HG03354 (cell line): Measurements from ENCODE around the gene CACNG8.
"Not testable (repeated sequence)": the region's sequence is repeated elsewhere in the genome, so short reads cannot be mapped to it uniquely, and the experiment has no call there.

Experiments
- ATAC-seq: cut with Tn5 transposase; IDR thresholded peaks from one replicate; pipeline ENCODE4 v1.9.1; 2021; ENCODE audit warnings: mild to moderate bottlenecking; ENCODE audit not compliant: unreplicated experiment, poor library complexity, severe bottlenecking

The CACNG8 gene

DNA sequence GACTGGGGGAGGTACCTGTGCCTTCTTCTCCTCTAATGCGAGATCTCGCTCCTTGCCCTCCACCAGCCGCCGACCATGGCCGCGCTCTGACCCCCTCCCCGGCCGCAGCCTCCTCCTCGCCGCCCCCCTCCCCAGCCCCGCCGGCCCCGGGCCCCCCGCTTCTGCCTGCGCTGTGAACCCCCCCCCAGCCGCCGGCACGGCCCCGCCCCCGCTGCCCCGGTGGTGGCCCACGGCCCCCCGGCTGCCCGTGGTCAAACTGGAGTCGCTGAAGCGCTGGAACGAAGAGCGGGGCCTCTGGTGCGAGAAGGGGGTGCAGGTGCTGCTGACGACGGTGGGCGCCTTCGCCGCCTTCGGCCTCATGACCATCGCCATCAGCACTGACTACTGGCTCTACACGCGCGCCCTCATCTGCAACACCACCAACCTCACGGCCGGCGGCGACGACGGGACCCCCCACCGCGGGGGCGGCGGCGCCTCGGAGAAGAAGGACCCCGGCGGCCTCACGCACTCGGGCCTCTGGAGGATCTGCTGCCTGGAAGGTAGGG, at the start of gene CACNG8:
Gene CACNG8, plus strand, starts transcription at position 51 of the 545 bp plus-strand sequence.
- no peak for ATAC-seq

DNA sequence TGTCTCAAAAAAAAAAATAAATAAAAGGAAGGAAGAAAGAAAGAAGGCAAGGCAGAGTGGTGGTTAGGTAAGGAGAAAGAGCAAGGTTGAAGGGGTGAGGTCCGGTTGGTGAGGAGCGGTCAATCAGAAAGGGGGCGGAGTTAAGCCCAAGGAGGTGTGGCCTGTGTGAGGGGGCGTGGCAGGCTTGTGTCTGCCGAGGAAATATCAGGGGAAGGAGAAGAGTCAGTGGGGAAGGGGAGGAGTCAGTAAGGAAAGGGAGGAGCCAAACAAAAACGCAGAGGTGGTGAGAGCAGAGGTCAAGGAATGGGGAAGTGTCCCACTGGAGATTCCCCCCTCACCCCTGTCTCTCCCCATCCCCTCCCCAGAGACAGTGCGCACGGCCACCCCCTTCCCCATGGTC, 47.7 kb upstream of the CACNG8 start:
- ATAC-seq, result no peak

GRCh38 chr19:53916004-53916403, 46.7 kb upstream of the CACNG8 start:
- ATAC-seq, result no peak

- ATAC-seq, result no peak
Measured at GRCh38 chr19:53917356-53917755, 45.4 kb upstream of the CACNG8 start.

GRCh38 chr19:53927739-53928138, 35.0 kb upstream of the CACNG8 start:
- no peak for ATAC-seq

DNA sequence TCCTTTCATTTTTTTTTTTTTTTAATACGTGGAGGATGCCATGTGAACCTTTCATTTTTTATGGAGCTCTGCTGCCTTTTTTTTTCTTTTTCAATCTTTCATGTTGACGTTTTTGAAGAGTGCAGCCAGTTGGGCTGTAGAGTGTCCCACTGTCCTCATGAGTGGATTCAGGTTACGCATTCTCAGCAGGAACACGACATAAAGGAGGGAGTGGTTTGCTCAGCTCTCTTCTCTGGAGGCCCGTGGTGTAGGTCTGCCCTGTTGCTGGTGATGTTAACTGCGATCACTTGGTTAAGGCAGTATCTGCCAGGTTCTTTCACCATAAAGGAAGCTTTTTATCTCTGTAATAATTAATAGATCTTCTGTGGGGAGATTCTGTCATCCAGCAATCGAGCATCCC, 26.7 kb upstream of the CACNG8 start:
- no peak for ATAC-seq

DNA sequence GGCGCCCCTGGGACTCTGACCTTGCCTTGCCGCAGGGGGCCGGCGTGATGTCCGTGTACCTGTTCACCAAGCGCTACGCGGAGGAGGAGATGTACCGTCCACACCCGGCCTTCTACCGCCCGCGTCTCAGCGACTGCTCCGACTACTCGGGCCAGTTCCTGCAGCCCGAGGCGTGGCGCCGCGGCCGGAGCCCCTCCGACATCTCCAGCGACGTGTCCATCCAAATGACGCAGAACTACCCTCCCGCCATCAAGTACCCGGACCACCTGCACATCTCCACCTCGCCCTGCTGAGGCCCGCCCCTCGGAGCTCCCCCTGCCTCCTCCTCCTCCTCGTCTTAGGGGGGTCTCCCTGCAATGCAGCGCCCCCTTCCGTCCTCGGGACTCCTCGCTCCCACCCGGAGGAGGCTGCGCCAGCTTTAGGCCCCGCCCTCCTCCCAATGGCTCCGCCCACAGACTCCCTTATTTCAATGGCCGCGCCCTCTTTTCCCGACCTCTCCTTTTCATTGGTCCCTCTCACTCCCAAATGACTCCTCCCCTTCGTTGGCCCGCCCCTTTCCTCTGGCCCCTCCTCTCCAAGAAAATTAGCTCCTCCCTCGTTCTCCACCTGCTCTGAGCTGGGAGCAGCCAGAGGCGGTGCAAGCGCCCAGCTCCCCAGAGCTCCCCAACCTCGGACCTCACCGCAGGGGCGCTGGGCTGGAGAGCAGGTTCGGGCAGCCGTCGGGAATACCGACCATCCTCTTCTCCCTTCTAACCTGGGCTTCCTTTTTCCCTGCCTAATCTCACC, 20.5 kb upstream of the CACNG8 start:
- no peak for ATAC-seq

DNA sequence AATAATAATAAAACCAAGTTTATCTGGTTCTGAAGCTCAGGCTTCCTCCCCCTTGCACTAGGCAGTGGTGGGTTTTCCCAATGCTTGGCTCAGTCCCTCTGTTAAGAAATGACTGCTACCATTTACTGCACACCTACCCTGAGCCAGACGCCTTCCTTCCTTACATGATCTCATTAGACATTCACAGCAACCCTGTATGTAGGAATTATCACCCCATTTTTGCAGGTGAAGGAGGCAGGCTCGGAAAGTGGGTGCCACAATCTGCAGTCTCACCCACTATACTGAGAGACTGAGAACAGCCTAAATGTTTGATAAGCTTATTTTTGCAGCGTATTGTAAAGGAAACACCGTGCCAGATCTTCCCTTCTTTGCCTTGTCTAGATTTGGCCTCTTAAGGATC, 18.3 kb upstream of the CACNG8 start:
- ATAC-seq, result no peak

DNA sequence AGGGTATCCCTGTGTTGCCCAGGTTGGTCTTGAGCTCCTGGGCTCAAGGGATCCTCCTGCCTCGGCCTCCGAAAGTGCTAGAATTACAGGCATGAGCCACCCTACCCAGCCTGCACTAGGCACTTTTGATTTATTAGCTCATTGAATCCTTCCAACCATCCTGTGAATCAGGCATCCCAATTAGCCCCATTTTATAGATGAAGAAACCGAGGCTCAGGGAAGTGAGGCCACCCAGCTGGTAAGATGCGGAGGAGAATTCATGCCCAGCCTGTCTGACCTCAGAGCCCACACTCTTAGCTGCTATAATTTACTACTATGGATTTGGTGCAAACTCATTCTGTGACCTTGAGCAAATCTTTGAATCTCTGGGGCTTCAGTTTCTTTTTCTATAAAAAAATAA, 17.8 kb upstream of the CACNG8 start:
- no peak for ATAC-seq

DNA sequence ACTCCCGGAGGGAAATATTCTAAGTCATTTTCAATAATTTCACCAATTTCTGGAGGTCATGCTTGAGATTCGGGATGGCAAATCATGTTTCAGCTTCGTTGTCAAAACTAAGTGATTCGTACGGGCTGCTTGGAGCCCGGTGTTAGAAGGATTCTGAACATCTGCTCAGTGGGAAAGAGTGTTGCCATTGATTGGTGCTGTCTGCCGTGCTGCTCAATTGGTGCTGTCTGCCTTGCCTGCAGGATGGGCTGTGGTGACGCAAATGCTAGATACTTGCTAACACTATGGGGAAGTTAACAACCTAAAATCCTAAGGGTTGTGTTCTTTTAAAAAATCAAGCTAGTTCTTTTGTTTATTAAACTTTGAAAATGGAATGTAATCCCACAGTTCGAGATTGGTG, 17.3 kb upstream of the CACNG8 start:
- no peak for ATAC-seq

DNA sequence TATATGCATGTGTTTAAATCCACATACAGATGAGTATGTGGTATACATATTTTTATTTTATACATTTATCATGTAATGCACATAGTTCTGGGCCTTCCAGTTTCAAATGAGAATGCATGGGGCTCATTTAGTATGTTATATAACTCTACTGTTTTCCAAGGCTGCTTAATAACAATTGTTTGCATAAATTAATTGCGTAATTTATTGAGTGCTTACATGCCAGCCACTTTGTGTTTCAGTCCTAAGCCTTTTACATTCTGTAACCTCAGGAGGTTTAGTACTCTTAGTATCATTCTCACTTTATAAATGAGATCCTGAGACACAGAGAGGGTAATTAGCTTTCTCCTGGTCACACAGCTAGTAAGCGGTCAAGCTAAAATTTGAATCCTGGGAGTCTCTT, 16.7 kb upstream of the CACNG8 start:
- no peak for ATAC-seq

DNA sequence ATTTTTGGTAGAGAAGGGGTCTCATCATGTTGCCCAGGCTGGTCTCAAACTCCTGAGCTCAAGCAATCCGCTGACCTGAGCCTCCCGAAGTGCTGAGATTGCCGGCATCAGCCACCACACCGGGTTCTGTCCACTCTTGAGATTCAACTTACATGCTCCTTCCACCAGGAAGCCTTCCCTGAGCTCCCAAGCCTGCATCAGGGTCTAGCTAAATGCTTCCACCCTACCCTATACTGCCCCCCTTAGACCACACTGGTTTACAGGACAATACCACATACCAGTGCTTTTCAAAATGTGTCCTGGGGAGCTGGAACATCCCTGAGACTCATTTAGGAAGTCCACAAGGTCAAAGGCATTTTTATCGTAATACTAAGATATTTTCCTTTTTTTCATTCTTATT, 15.1 kb upstream of the CACNG8 start:
- ATAC-seq, result no peak

DNA sequence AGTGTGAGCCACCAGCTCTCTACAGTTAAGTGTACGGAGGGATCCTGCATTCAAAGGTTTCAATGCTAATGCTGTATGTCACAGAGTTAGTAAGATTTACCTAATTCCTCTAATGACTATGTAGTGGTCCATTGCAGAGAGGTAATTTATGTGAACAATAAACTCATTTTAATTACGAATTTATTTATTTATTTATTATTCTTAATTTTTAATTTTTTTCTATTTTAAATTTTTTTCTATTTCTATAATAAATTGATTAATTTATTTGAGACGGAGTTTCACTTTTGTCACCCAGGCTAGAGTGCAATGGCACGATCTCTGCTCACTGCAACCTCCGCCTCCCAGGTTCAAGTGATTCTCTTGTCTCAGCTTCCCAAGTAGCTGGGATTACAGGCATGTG, 14.1 kb upstream of the CACNG8 start:
- ATAC-seq, result not testable (repeated sequence)

DNA sequence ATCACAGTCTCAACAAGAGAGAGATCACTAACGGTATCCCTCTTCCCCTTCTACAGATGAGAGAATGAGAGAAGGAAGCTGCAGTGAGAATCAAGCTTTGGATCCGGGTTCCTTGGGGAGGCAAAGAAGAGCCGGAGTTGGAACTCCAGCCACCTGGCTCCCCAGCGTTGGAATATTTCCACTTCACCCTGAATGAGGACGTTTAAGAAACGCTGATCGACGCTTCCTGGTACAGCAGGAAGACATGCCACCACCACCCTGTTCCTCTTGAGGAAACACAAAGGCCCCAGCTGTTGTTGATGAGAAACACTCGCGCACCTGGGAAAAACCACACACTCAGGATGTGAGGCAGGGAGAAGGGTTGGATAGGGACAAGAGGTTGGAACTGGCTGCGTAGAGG, 11.3 kb upstream of the CACNG8 start:
- no peak for ATAC-seq

- no peak for ATAC-seq
Measured at GRCh38 chr19:53951947-53952346, 10.8 kb upstream of the CACNG8 start.

GRCh38 chr19:53953383-53953782, 9.4 kb upstream of the CACNG8 start:
- no peak for ATAC-seq

DNA sequence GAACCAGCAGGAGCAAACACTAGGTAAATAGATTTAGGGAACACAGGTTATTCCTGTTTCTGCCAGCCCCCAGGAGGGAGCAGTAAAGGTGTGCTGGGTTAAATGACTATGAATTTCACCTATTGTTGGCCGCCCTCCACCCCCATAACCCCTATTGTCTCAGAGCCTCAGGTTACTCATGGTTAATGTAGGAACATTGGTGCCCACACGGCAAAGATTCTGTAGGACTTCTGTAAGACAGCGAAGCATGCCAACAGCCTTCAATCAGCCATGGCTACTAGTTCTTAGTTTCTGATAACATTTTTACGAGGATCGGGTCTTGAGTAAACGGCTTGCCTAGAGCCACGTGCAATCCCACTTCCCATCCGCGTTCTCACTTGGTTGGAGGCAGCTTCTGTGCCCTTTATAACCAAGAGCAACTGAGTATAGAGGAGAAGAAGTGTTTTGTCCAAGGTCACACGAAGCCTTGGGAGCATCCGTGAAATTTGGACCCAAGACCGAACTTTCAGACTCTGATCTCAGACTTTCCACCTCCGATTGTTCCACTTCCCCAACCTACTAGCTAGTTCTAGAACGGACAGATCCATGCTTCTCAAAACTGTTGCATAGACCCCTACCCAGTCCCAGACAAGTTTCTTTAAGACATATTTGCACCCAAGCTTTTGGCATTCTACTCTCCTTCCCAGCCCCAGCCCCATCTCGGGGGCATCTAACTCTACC, 5.1 kb upstream of the CACNG8 start:
- no peak for ATAC-seq

DNA sequence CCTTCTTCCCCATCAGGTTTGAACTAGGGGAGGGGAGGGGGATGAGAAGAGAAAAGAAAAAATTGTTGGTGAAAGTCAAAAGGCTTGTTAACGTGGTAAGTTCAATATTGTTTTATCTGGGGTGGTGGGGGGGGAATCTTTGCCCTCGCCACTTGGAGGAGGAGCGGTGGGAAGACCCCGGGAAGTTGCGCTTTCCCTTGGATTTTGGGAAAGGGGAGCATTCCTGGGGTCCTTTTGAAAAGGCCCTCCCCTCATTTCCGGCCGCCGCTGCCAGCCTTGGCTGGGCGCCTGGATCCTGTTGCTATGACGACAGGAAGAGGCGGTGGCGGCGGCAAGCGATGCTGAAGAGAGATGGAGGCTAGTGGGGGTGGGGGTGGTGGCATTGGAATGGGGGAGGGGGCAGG, 4.6 kb upstream of the CACNG8 start:
- ATAC-seq, result no peak

DNA sequence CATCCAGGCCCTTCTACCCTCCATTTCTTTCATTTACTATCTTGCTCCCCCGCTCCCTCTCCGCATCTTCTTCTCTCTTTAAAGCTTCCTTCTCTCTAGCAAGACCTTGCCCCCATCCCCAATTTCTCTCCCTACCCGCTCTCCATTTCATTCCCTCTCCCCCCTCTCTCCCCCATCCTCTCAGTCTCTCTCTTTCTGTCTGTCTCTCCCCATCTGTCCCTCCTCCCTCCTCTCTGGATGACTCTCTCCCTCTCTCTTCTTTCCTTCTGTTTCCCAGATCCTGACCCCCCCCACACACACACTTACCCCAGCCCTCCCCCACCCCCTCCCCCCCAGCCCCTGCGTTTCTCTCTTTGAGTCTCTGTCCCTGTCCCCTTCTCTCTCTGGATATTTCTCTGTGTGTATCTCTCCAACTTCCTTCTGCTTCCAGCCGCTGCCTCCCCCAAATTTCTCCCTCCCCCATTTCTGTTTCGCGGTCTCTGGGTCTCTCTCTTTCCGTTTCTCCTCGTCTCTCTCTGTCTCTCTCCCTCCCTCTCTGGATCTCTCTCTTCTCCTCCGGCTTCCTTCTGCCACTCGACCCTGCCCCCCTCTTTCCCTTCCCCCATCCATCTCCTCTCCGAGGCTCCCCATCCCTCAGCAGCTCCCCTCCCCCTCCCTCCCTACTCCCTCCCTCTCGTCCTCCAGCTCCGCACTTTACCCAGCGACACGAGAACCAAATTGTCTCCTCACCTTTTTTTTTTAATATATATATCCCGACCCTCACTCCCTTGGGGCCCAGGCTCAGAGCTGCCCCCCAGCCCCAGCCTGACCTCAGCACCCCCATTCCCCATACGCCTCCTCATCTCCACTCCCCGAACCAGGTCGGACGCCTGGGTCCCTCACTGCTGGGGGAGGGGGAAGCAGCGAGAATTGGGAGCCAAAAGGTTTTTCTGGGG, 3.6 kb upstream of the CACNG8 start:
- no peak for ATAC-seq

DNA sequence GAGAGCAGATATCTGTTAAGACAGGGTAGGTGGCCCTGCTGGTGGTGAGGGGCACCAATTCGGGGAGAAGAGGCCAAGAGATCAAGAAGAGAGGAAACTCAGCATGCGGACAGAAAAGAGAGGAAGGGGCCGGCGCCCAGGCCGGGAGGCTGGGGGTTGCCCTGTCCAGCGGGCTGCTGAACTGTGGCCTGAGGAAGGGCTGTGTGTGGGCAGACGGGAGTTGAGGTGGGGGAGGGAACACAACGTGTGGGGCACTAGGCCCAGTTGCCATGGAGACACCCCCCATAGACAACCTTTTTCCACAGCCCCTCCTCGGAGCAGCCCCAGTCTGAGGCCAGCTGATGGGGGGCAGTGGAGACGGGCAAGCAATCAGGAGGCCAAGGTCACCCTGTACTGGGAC, 2.5 kb upstream of the CACNG8 start:
- ATAC-seq, result no peak
